GM12801 (cell line): ENCODE results near the gene PROZ.

ENCODE experiments used
- TF ChIP-seq, protein P1 (sequence below): IDR thresholded peaks from one replicate; pipeline ENCODE4 v1.5.1; 2011; ENCODE audit warnings: control low read depth; ENCODE audit not compliant: insufficient read length; ENCODE audit errors: extremely low read depth

PROZ gene

GRCh38 chr13:113141601-113141970 lies 16.9 kb upstream of the PROZ start:
- TF ChIP-seq, protein P1, sequence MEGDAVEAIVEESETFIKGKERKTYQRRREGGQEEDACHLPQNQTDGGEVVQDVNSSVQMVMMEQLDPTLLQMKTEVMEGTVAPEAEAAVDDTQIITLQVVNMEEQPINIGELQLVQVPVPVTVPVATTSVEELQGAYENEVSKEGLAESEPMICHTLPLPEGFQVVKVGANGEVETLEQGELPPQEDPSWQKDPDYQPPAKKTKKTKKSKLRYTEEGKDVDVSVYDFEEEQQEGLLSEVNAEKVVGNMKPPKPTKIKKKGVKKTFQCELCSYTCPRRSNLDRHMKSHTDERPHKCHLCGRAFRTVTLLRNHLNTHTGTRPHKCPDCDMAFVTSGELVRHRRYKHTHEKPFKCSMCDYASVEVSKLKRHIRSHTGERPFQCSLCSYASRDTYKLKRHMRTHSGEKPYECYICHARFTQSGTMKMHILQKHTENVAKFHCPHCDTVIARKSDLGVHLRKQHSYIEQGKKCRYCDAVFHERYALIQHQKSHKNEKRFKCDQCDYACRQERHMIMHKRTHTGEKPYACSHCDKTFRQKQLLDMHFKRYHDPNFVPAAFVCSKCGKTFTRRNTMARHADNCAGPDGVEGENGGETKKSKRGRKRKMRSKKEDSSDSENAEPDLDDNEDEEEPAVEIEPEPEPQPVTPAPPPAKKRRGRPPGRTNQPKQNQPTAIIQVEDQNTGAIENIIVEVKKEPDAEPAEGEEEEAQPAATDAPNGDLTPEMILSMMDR = no peak

GRCh38 chr13:113142876-113143275 lies 15.6 kb upstream of the PROZ start:
- TF ChIP-seq, protein P1 = no peak

- TF ChIP-seq, protein P1 = no peak
These were observed 14.8 kb upstream of the PROZ start for GRCh38 chr13:113143466-113144254.

- TF ChIP-seq, protein P1 = no peak
These were observed 14.2 kb upstream of the PROZ start for GRCh38 chr13:113144255-113144629.

DNA sequence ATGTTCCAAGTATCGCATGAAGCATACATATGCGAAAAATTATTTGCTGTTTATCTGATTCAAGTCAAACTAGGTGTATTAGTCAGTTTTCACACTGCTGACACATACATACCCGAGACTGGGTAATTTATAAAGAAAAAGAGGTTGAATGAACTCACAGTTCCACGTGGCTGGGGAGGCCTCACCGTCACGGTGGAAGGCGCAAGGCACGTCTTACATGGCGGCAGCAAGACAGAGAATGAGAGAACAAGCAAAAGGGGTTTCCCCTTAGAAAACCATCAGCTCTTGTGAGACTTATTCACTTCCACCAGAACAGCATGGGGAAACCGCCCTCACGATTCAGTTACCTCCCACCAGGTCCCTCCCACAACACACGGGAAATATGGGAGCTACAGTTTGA lies 13.0 kb upstream of the PROZ start:
- TF ChIP-seq, protein P1 = no peak

GRCh38 chr13:113145911-113146598 lies 12.4 kb upstream of the PROZ start:
- TF ChIP-seq, protein P1 = no peak

DNA sequence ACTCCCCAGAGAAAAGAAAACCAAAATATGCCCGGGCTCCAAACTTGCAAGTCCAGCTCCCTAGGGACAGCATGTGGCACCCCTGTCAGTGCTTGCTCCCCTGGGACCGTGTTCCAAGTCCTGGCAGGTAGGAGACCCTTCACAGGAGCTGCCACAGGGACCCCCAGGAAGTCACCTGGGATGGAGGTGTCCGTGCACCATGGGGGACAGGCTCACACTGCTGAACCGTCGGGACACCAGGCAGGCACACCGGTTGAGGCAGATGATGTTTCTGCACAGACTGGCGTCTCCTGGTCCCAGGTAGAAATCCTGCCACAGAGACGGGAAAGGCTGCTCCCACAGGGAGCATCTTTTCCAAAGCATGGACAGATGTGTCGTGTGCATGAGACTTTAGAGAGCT lies 11.7 kb upstream of the PROZ start:
- TF ChIP-seq, protein P1 = no peak
